Activated naive CD4-positive, alpha-beta T cell treated with anti-CD3 and anti-CD28 coated beads, Interleukin-2, amount 50 U/mL, for 24 hours (primary cell): Measurements from ENCODE around the gene CEP112.
"Not testable (repeated sequence)": the region's sequence is repeated elsewhere in the genome, so short reads cannot be mapped to it uniquely, and the experiment has no call there.

Experiments used
- H3K27ac Mint-ChIP-seq: one replicate; pipeline ENCODE4 v1.8.0; 2021; ENCODE audit warnings: mild to moderate bottlenecking, mixed read lengths
- H3K27me3 Mint-ChIP-seq: one replicate; pipeline ENCODE4 v1.8.0; 2021; ENCODE audit warnings: mixed read lengths
- H3K36me3 Mint-ChIP-seq: one replicate; pipeline ENCODE4 v1.8.0; 2021; ENCODE audit warnings: mixed read lengths
- H3K4me1 Mint-ChIP-seq: one replicate; pipeline ENCODE4 v1.8.0; 2021; ENCODE audit warnings: mixed read lengths
- H3K4me3 Mint-ChIP-seq: one replicate; pipeline ENCODE4 v1.8.0; 2021; ENCODE audit warnings: mild to moderate bottlenecking, mixed read lengths
- H3K9me3 Mint-ChIP-seq: one replicate; pipeline ENCODE4 v1.8.0; 2021; ENCODE audit warnings: mixed read lengths

CEP112 gene

GRCh38 chr17:66085221-66085620, 106.7 kb downstream of the CEP112 start:
- peaks cover 16% of the 10 kb centered on the region for H3K9me3 Mint-ChIP-seq
- H3K4me3 Mint-ChIP-seq, result no peak overlapping the region
- no peaks in the 10 kb centered on the region for H3K4me1 Mint-ChIP-seq
- no peaks in the 10 kb centered on the region for H3K27me3 Mint-ChIP-seq
- peaks cover 7% of the 10 kb centered on the region for H3K36me3 Mint-ChIP-seq
- H3K27ac Mint-ChIP-seq, result no peak overlapping the region

- H3K27me3 Mint-ChIP-seq, H3K27ac Mint-ChIP-seq, H3K4me3 Mint-ChIP-seq: not testable (repeated sequence)
- Mint-ChIP-seq H3K9me3 (peaks cover 13% of the 10 kb centered on the region), H3K4me1 (peaks cover 23% of the 10 kb centered on the region), H3K36me3 (peaks cover 10% of the 10 kb centered on the region)
Measured at GRCh38 chr17:66080670-66081069, 111.3 kb downstream of the CEP112 start.

GRCh38 chr17:66076546-66077190, 115.3 kb downstream of the CEP112 start:
- peak overlapping the region; percentile 11 for H3K4me3 Mint-ChIP-seq
- peaks cover 8% of the 10 kb centered on the region for H3K9me3 Mint-ChIP-seq
- H3K27ac Mint-ChIP-seq, result no peak overlapping the region
- peaks cover 10% of the 10 kb centered on the region for H3K36me3 Mint-ChIP-seq
- H3K4me1 Mint-ChIP-seq, result peaks cover 31% of the 10 kb centered on the region
- H3K27me3 Mint-ChIP-seq, result no peaks in the 10 kb centered on the region

GRCh38 chr17:66073384-66073783, 118.5 kb downstream of the CEP112 start:
- Mint-ChIP-seq H3K27me3 (no peaks in the 10 kb centered on the region), H3K4me3 (no peak overlapping the region), H3K27ac (no peak overlapping the region), H3K9me3 (no peaks in the 10 kb centered on the region), H3K4me1 (peaks cover 31% of the 10 kb centered on the region), H3K36me3 (peaks cover 2% of the 10 kb centered on the region)

- Mint-ChIP-seq H3K27ac (no peak overlapping the region), H3K36me3 (peaks cover 6% of the 10 kb centered on the region)
Measured at GRCh38 chr17:66063686-66064085, 128.2 kb downstream of the CEP112 start.

GRCh38 chr17:66056148-66056547, 135.8 kb downstream of the CEP112 start:
- Mint-ChIP-seq H3K4me1 (no peaks in the 10 kb centered on the region), H3K27ac (no peak overlapping the region), H3K27me3 (no peaks in the 10 kb centered on the region), H3K9me3 (peaks cover 9% of the 10 kb centered on the region), H3K36me3 (peaks cover 3% of the 10 kb centered on the region), H3K4me3 (no peak overlapping the region)

More at GRCh38 chr17:66063686-66064085, 128.2 kb downstream of the CEP112 start:
- no peaks in the 10 kb centered on the region for H3K4me1 Mint-ChIP-seq
- peaks cover 9% of the 10 kb centered on the region for H3K9me3 Mint-ChIP-seq
- no peaks in the 10 kb centered on the region for H3K27me3 Mint-ChIP-seq
- H3K4me3 Mint-ChIP-seq, result no peak overlapping the region

DNA sequence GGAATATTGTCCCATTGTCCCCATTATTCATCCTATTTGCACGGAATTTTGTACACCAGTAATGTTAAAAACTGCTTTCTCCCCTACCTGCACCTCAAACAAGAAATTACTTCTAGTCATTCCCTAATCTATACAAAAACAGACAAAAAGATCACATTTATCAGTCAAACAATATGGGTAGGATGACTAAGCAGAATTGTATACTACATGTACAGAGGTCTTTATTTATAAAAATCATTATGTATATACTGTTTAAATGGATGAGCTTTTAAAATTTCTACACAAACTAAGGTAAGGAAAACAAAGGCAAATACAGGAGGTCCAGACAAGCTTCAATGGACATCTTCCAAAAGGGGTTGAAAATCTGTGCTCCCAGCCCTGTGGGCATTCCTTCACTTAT, 137.7 kb downstream of the CEP112 start:
- Mint-ChIP-seq H3K36me3 (peaks cover 8% of the 10 kb centered on the region), H3K4me1 (no peaks in the 10 kb centered on the region), H3K27me3 (no peaks in the 10 kb centered on the region), H3K9me3 (peaks cover 9% of the 10 kb centered on the region), H3K27ac (no peak overlapping the region), H3K4me3 (no peak overlapping the region)

DNA sequence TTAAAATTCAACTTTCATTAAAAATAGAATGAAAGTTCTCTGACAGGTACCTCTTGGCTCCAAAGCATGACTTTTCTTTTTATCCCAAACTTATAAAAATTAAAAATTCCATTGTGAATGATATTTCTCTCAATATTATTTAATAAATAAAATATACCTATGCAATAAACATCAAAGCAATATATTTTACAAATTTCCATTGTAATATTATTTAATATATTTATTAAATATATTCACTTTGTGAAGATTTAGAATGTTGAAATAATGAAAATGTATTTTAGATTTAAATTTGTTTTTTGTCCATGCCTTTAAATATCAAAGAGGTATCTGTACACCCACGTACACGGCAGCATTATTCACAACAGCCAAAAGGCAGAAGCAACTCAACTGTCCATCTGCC, 147.8 kb downstream of the CEP112 start:
- H3K9me3 Mint-ChIP-seq, result no peaks in the 10 kb centered on the region
- H3K4me1 Mint-ChIP-seq, result no peaks in the 10 kb centered on the region
- H3K27ac Mint-ChIP-seq, result no peak overlapping the region
- peaks cover 1% of the 10 kb centered on the region for H3K36me3 Mint-ChIP-seq
- no peak overlapping the region for H3K4me3 Mint-ChIP-seq
- no peaks in the 10 kb centered on the region for H3K27me3 Mint-ChIP-seq

GRCh38 chr17:66043419-66043818, 148.5 kb downstream of the CEP112 start:
- Mint-ChIP-seq H3K4me1 (no peaks in the 10 kb centered on the region), H3K36me3 (peaks cover 1% of the 10 kb centered on the region), H3K4me3 (no peak overlapping the region), H3K9me3 (no peaks in the 10 kb centered on the region), H3K27ac (no peak overlapping the region), H3K27me3 (no peaks in the 10 kb centered on the region)

- Mint-ChIP-seq H3K4me1 (no peaks in the 10 kb centered on the region), H3K36me3 (no peaks in the 10 kb centered on the region)
Measured at GRCh38 chr17:66040402-66040801, 151.5 kb downstream of the CEP112 start.

GRCh38 chr17:66038125-66038524, 153.8 kb downstream of the CEP112 start:
- H3K4me1 Mint-ChIP-seq, result no peaks in the 10 kb centered on the region
- no peaks in the 10 kb centered on the region for H3K9me3 Mint-ChIP-seq
- no peak overlapping the region for H3K27ac Mint-ChIP-seq
- no peaks in the 10 kb centered on the region for H3K27me3 Mint-ChIP-seq
- H3K36me3 Mint-ChIP-seq, result no peaks in the 10 kb centered on the region
- no peak overlapping the region for H3K4me3 Mint-ChIP-seq

More at GRCh38 chr17:66040402-66040801, 151.5 kb downstream of the CEP112 start:
- Mint-ChIP-seq H3K4me3 (no peak overlapping the region), H3K27ac (no peak overlapping the region), H3K27me3 (no peaks in the 10 kb centered on the region), H3K9me3 (no peaks in the 10 kb centered on the region)

- Mint-ChIP-seq H3K36me3 (no peaks in the 10 kb centered on the region), H3K4me3 (no peak overlapping the region), H3K4me1 (no peaks in the 10 kb centered on the region), H3K27me3 (no peaks in the 10 kb centered on the region), H3K27ac (no peak overlapping the region), H3K9me3 (no peaks in the 10 kb centered on the region)
Measured at GRCh38 chr17:66037221-66037620, 154.7 kb downstream of the CEP112 start.

GRCh38 chr17:66032082-66032712, 159.7 kb downstream of the CEP112 start:
- Mint-ChIP-seq H3K27ac (no peak overlapping the region), H3K9me3 (no peaks in the 10 kb centered on the region), H3K36me3 (peaks cover 2% of the 10 kb centered on the region), H3K4me3 (no peak overlapping the region), H3K4me1 (no peaks in the 10 kb centered on the region), H3K27me3 (peaks cover 2% of the 10 kb centered on the region)

- H3K9me3 Mint-ChIP-seq, result peaks cover 14% of the 10 kb centered on the region
- peaks cover 2% of the 10 kb centered on the region for H3K27me3 Mint-ChIP-seq
- H3K4me3 Mint-ChIP-seq, result no peak overlapping the region
- no peaks in the 10 kb centered on the region for H3K4me1 Mint-ChIP-seq
- H3K27ac Mint-ChIP-seq, result no peak overlapping the region
- peaks cover 6% of the 10 kb centered on the region for H3K36me3 Mint-ChIP-seq
Measured at GRCh38 chr17:66025551-66025950, 166.4 kb downstream of the CEP112 start.

GRCh38 chr17:66021757-66022156, 170.2 kb downstream of the CEP112 start:
- Mint-ChIP-seq H3K4me3 (no peak overlapping the region), H3K27me3 (no peaks in the 10 kb centered on the region), H3K9me3 (peaks cover 14% of the 10 kb centered on the region), H3K27ac (no peak overlapping the region), H3K4me1 (no peaks in the 10 kb centered on the region), H3K36me3 (peaks cover 6% of the 10 kb centered on the region)

DNA sequence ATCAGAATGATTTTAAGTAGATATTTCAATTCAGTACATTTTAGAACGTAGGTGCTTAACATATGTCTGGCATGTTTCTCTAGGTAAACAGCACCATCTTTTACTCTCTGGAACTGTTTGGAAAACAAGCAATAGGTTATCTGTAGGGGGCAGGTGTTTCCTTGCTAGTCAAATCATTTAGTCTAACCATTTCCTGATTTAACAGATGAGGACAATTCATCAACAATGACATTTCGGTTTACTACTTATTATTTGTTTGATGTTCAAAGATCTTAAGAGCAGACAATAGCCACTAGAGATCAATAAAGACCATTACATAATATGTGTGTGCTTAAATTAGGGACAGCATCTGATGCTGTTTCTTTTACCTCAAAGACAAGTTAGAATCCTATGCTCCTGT, 173.1 kb downstream of the CEP112 start:
- H3K27me3 Mint-ChIP-seq, result peaks cover 10% of the 10 kb centered on the region
- peaks cover 7% of the 10 kb centered on the region for H3K9me3 Mint-ChIP-seq
- H3K36me3 Mint-ChIP-seq, result peaks cover 3% of the 10 kb centered on the region
- H3K4me1 Mint-ChIP-seq, result no peaks in the 10 kb centered on the region
- H3K27ac Mint-ChIP-seq, result no peak overlapping the region
- H3K4me3 Mint-ChIP-seq, result no peak overlapping the region
